H9 (cell line): ENCODE data around the gene GRM5. TPM values are rescaled to one million over a fixed set of nuclear protein-coding genes. Genes with fewer than 3 reads are reported as not detected.

Experiments used
- DNase-seq: peaks from one replicate; pipeline ENCODE4 v3.0.0-alpha.2; 2017
- H2AFZ ChIP-seq: one replicate; pipeline ENCODE4 v1.6.1; 2013; ENCODE audit warnings: mild to moderate bottlenecking, low read length, control low read depth, moderate library complexity
- H2AK5ac ChIP-seq: 2 replicates; pipeline ENCODE4 v1.6.1; 2013; ENCODE audit warnings: low read length, control low read depth, mixed read lengths; ENCODE audit not compliant: insufficient read length
- H2BK120ac ChIP-seq: one replicate; pipeline ENCODE4 v1.6.1; 2013; ENCODE audit warnings: low read depth, mild to moderate bottlenecking, low read length, control low read depth, inconsistent platforms; ENCODE audit not compliant: poor library complexity, severe bottlenecking
- H2BK12ac ChIP-seq: 2 replicates; pipeline ENCODE4 v1.6.1; 2013; ENCODE audit warnings: low read length, control low read depth, mixed read lengths, low read depth; ENCODE audit not compliant: insufficient read length
- H2BK15ac ChIP-seq: 2 replicates; pipeline ENCODE4 v1.6.1; 2013; ENCODE audit warnings: low read depth, low read length, control low read depth
- H2BK20ac ChIP-seq: one replicate; pipeline ENCODE4 v1.6.1; 2013; ENCODE audit warnings: low read depth, mild to moderate bottlenecking, low read length, control low read depth, inconsistent platforms; ENCODE audit not compliant: poor library complexity, severe bottlenecking
- H2BK5ac ChIP-seq: 2 replicates; pipeline ENCODE4 v1.6.1; 2013; ENCODE audit warnings: low read length, control low read depth, mixed read lengths; ENCODE audit not compliant: insufficient read length
- H3K14ac ChIP-seq: 2 replicates; pipeline ENCODE4 v1.6.1; 2013; ENCODE audit warnings: low read length, control low read depth; ENCODE audit not compliant: insufficient read depth
- H3K18ac ChIP-seq: 2 replicates; pipeline ENCODE4 v1.6.1; 2013; ENCODE audit warnings: low read depth, mild to moderate bottlenecking, mixed read lengths, low read length, control low read depth; ENCODE audit not compliant: insufficient read length
- H3K23ac ChIP-seq: 2 replicates; pipeline ENCODE4 v1.6.1; 2013; ENCODE audit warnings: low read length, control low read depth, mixed read lengths, low read depth; ENCODE audit not compliant: insufficient read length
- H3K23me2 ChIP-seq: 2 replicates; pipeline ENCODE4 v1.6.1; 2013; ENCODE audit warnings: low read depth, mild to moderate bottlenecking, mixed read lengths, low read length, control low read depth; ENCODE audit not compliant: insufficient read length, poor library complexity, severe bottlenecking
- H3K27ac ChIP-seq: 2 replicates; pipeline ENCODE4 v1.5.1; 2013; ENCODE audit warnings: low read length, control low read depth, mixed read lengths, low read depth; ENCODE audit not compliant: insufficient read length
- H3K27me3 ChIP-seq: 2 replicates; pipeline ENCODE4 v1.6.1; 2013; ENCODE audit warnings: low read length, control low read depth, inconsistent platforms; ENCODE audit not compliant: insufficient read depth
- H3K4ac ChIP-seq: 2 replicates; pipeline ENCODE4 v1.6.1; 2013; ENCODE audit warnings: low read depth, mild to moderate bottlenecking, control low read depth, inconsistent platforms, low read length, moderate library complexity
- H3K4me1 ChIP-seq: 2 replicates; pipeline ENCODE4 v1.6.1; 2013; ENCODE audit warnings: low read length, control low read depth, inconsistent platforms; ENCODE audit not compliant: insufficient read depth
- H3K4me2 ChIP-seq: 2 replicates; pipeline ENCODE4 v1.6.1; 2013; ENCODE audit warnings: low read length, control low read depth, mixed read lengths; ENCODE audit not compliant: insufficient read length, insufficient read depth
- H3K56ac ChIP-seq: 2 replicates; pipeline ENCODE4 v1.6.1; 2013; ENCODE audit warnings: low read depth, mild to moderate bottlenecking, mixed read lengths, low read length, control low read depth; ENCODE audit not compliant: insufficient read length
- H3K79me1 ChIP-seq: 2 replicates; pipeline ENCODE4 v1.6.1; 2013; ENCODE audit warnings: low read depth, mild to moderate bottlenecking, moderate library complexity, low read length, control low read depth, inconsistent platforms; ENCODE audit not compliant: insufficient read depth, poor library complexity, severe bottlenecking
- H3K79me2 ChIP-seq: 2 replicates; pipeline ENCODE4 v1.6.1; 2013; ENCODE audit warnings: low read length, control low read depth, inconsistent platforms; ENCODE audit not compliant: insufficient read depth
- H3K9ac ChIP-seq: 2 replicates; pipeline ENCODE4 v1.6.1; 2013; ENCODE audit warnings: low read length, control low read depth, mixed read lengths; ENCODE audit not compliant: insufficient read length; ENCODE audit errors: extremely low read depth
- H3K9me3 ChIP-seq: one replicate; pipeline ENCODE4 v1.6.1; 2013; ENCODE audit warnings: low read depth, low read length, inconsistent platforms; ENCODE audit not compliant: control insufficient read depth
- H3T11ph ChIP-seq: one replicate; pipeline ENCODE4 v1.6.1; 2013; ENCODE audit warnings: mild to moderate bottlenecking, low read length, control low read depth, inconsistent platforms
- H4K20me1 ChIP-seq: one replicate; pipeline ENCODE4 v1.6.1; 2013; ENCODE audit not compliant: control insufficient read depth, insufficient read length, insufficient read depth
- H4K5ac ChIP-seq: 2 replicates; pipeline ENCODE4 v1.6.1; 2013; ENCODE audit warnings: low read depth, mild to moderate bottlenecking, mixed read lengths, low read length, control low read depth; ENCODE audit not compliant: insufficient read length
- H4K8ac ChIP-seq: replicated peaks from 2 replicates; pipeline ENCODE4 v1.6.1; 2013; ENCODE audit warnings: low read length, control low read depth, mixed read lengths, low read depth; ENCODE audit not compliant: insufficient read length
- H4K91ac ChIP-seq: 2 replicates; pipeline ENCODE4 v1.6.1; 2013; ENCODE audit warnings: low read depth, mild to moderate bottlenecking, moderate library complexity, mixed read lengths, low read length, control low read depth; ENCODE audit not compliant: insufficient read length
- H3K27ac Mint-ChIP-seq, 3 experiments: 2 replicates in 2 of 3; 3 replicates in 1 of 3; pipeline ENCODE4 v1.8.0; 2020 to 2021; ENCODE audit warnings: mixed read lengths in 3 of 3, mild to moderate bottlenecking in 1 of 3, moderate library complexity in 1 of 3
- H3K27me3 Mint-ChIP-seq: 2 replicates; pipeline ENCODE4 v1.8.0; 2021; ENCODE audit warnings: low read depth, mild to moderate bottlenecking, moderate library complexity, mixed read lengths
- H3K36me3 Mint-ChIP-seq, 3 experiments: 2 replicates in 2 of 3; 3 replicates in 1 of 3; pipeline ENCODE4 v1.8.0; 2020 to 2021; ENCODE audit warnings: low read depth in 3 of 3, mixed read lengths in 3 of 3; ENCODE audit not compliant: insufficient read depth in 1 of 3
- H3K4me1 Mint-ChIP-seq, 2 experiments: 2 replicates each; pipeline ENCODE4 v1.8.0; 2020; ENCODE audit warnings: mixed read lengths in 2 of 2
- H3K4me3 Mint-ChIP-seq, 2 experiments: 2 replicates in 1 of 2; 3 replicates in 1 of 2; pipeline ENCODE4 v1.8.0; 2020 to 2021; ENCODE audit warnings: mild to moderate bottlenecking in 2 of 2, mixed read lengths in 2 of 2, moderate library complexity in 1 of 2
- H3K9me3 Mint-ChIP-seq, 2 experiments: 2 replicates in 1 of 2; 3 replicates in 1 of 2; pipeline ENCODE4 v1.8.0; 2020; ENCODE audit warnings: mild to moderate bottlenecking in 2 of 2, mixed read lengths in 2 of 2, moderate library complexity in 1 of 2
- CTCF ChIP-seq: fragments of 200-600 bp; sonication (generic); conservative IDR thresholded peaks from 3 replicates; pipeline ENCODE4 v1.8.0; 2021; ENCODE audit warnings: antibody characterized with exemption, mild to moderate bottlenecking
- WGBS: extraction: QIAGEN DNeasy Blood & Tissue Kit; methylation state at CpG from one replicate; pipeline ENCODE4 v1.1.7; 2013; ENCODE audit warnings: missing lambda C conversion rate, low lambda C conversion rate, mixed read lengths; ENCODE audit not compliant: insufficient read length; ENCODE audit errors: extremely low coverage; 5-methylcytosine and 5-hydroxymethylcytosine counted together
- total RNA-seq: library from RNA; stranded (reverse); gene quantifications from 2 replicates; pipeline ENCODE4 v1.2.1, GENCODE V29; 2021

Gene GRM5
- total RNA-seq, 1 experiment from 2014 or later: not detected

- Histone ChIP-seq H4K20me1 (no peaks in the 10 kb centered on the region), H4K91ac (no peak overlapping the region), H3K4me1 (no peaks in the 10 kb centered on the region), H3K56ac (no peak overlapping the region), H3K18ac (no peak overlapping the region), H3K79me1 (no peaks in the 10 kb centered on the region), H2AFZ (no peak overlapping the region), H3K4me2 (no peak overlapping the region), H2BK20ac (no peak overlapping the region), H3K14ac (no peak overlapping the region), H3K27ac (no peak overlapping the region), H4K5ac (no peak overlapping the region), H3T11ph (no peak overlapping the region), H3K23me2 (no peaks in the 10 kb centered on the region), H3K79me2 (no peaks in the 10 kb centered on the region), H2BK12ac (no peak overlapping the region), H3K27me3 (no peaks in the 10 kb centered on the region), H3K23ac (no peak overlapping the region), H3K9ac (no peak overlapping the region), H3K9me3 (no peaks in the 10 kb centered on the region), H4K8ac (no peak overlapping the region), H2BK15ac (no peak overlapping the region), H2AK5ac (no peak overlapping the region), H3K4ac (no peak overlapping the region), H2BK120ac (no peak overlapping the region), H2BK5ac (no peak overlapping the region)
- no peaks in the 10 kb centered on the region for H3K9me3 Mint-ChIP-seq
- H3K4me3 Mint-ChIP-seq: no peak overlapping the region
- H3K27ac Mint-ChIP-seq: no peak overlapping the region
- H3K4me1 Mint-ChIP-seq: no peaks in the 10 kb centered on the region
- H3K27me3 Mint-ChIP-seq: no peaks in the 10 kb centered on the region; the same call in 1 of the 2 replicates
- TF ChIP-seq CTCF: no peak
- DNase-seq: no peak
- no peaks in the 10 kb centered on the region for H3K36me3 Mint-ChIP-seq
- WGBS: no CpG with 5 or more reads among the region's 4 CpGs
Observed at GRCh38 chr11:88744140-88744539, 321.6 kb downstream of the GRM5 start.
